ENCODE results near the gene ANKS3. TPM values are rescaled to one million over a fixed set of nuclear protein-coding genes. Genes with fewer than 3 reads are reported as not detected.

The ANKS3 gene
- total RNA-seq, 1 experiment from 2014 or later, result 26.6 TPM

- BruUV-seq (replicated peaks), result no TSS peak
- POLR2A ChIA-PET, result no interaction called here
- no peaks in the 10 kb centered on the region for H3K9me3 ChIP-seq (ENCODE audit: control insufficient read depth, insufficient read depth, low read depth, low read length)
- TF ChIP-seq TCF7L2 (IDR thresholded peaks at IDR 0.05; ENCODE audit: low read depth, low read length) (no peak), SIN3A (IDR thresholded peaks at IDR 0.05; ENCODE audit: borderline replicate concordance, insufficient read depth, low read depth, low read length) (no peak), REST (IDR thresholded peaks at IDR 0.05; ENCODE audit: insufficient read depth in 1 of 2, low read depth in 2 of 2, low read length in 1 of 2) (no peak), POLR2AphosphoS5 (IDR thresholded peaks at IDR 0.05; ENCODE audit: low read depth, low read length) (no peak), CTCF (IDR thresholded peaks at IDR 0.05) (no peak)
- H3K27me3 ChIP-seq (ENCODE audit: control insufficient read depth, insufficient read depth, low read length), result no peaks in the 10 kb centered on the region
- CTCF ChIA-PET, result no interaction called here
- H3K27ac ChIP-seq (ENCODE audit: low read length), result no peak overlapping the region
- in situ Hi-C loops (cut with HindIII; ENCODE audit: low pct_unique_long_range_greater_than_20kb, low sequenced_read_pairs), result no loop called here
- DNase-seq (ENCODE audit: low read depth, low spot score) (no peak), ATAC-seq (no peak)
- no peak overlapping the region for H3K4me3 ChIP-seq (ENCODE audit: low read depth in 2 of 2, low read length in 2 of 2)
- H3K36me3 ChIP-seq (ENCODE audit: control insufficient read depth, insufficient read depth, low read length), result no peaks in the 10 kb centered on the region
- no peaks in the 10 kb centered on the region for H3K4me1 ChIP-seq (ENCODE audit: control insufficient read depth, insufficient read depth, low read length)
- intact Hi-C loops (cut with micrococcal nuclease; ENCODE audit: unreplicated experiment), result no loop called here
Observed at GRCh38 chr16:4679850-4680636, 54.0 kb downstream of the ANKS3 start.

- no peak for DNase-seq (ENCODE audit: low read depth, low spot score)
- H3K27ac ChIP-seq (ENCODE audit: low read length), result no peak overlapping the region
- ChIA-PET CTCF (no interaction called here), POLR2A (no interaction called here)
- no peaks in the 10 kb centered on the region for H3K36me3 ChIP-seq (ENCODE audit: control insufficient read depth, insufficient read depth, low read length)
- no peaks in the 10 kb centered on the region for H3K27me3 ChIP-seq (ENCODE audit: control insufficient read depth, insufficient read depth, low read length)
- TF ChIP-seq REST (IDR thresholded peaks at IDR 0.05; ENCODE audit: insufficient read depth in 1 of 2, low read depth in 2 of 2, low read length in 1 of 2) (no peak), TCF7L2 (IDR thresholded peaks at IDR 0.05; ENCODE audit: low read depth, low read length) (no peak), POLR2AphosphoS5 (IDR thresholded peaks at IDR 0.05; ENCODE audit: low read depth, low read length) (no peak)
- intact Hi-C loops (cut with micrococcal nuclease; ENCODE audit: unreplicated experiment) (no loop called here), in situ Hi-C loops (cut with HindIII; ENCODE audit: low pct_unique_long_range_greater_than_20kb, low sequenced_read_pairs) (no loop called here)
- no peak overlapping the region for H3K4me3 ChIP-seq (ENCODE audit: low read depth in 2 of 2, low read length in 2 of 2)
- no peak for ATAC-seq
- H3K4me1 ChIP-seq (ENCODE audit: control insufficient read depth, insufficient read depth, low read length), result no peaks in the 10 kb centered on the region
- no TSS peak for BruUV-seq (replicated peaks)
- no peaks in the 10 kb centered on the region for H3K9me3 ChIP-seq (ENCODE audit: control insufficient read depth, insufficient read depth, low read depth, low read length)
Observed at GRCh38 chr16:4679156-4679849, 54.8 kb downstream of the ANKS3 start.

All from Panc1 (cell line).